ENCODE results near the gene CNN1. TPM values are rescaled to one million over a fixed set of nuclear protein-coding genes. Genes with fewer than 3 reads are reported as not detected.

Gene CNN1
- total RNA-seq, 1 experiment from 2014 or later = 0.98 TPM

DNA sequence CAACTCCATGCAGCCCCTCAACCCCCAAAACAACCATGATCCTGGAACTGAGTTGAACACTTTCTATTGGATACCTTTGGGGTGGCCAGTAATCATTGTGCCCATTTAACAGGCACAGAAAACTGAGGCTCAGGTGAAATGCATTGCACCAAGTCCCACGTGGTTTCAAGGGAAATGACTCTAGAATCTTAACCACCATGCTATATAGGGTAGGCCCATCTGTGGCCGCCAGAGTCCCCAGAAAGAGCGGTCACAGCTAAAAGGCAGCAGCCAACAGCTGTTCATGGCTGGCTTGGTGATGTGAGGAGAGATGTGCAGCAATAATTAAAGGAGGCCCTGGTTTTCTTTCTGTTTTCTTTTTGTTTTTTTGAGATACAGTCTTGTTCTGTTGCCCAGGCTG is 2.6 kb downstream of the CNN1 start:
- POLR2A ChIA-PET = no interaction called here
- CTCF ChIA-PET = interaction anchor here (0.5 kb wide), 1 partner anchor 107 kb away, joined by 6 read pairs; no protein-coding TSS in a partner anchor
- Histone ChIP-seq H3K9me3 (ENCODE audit: control insufficient read depth, insufficient read depth, low read depth, low read length) (no peaks in the 10 kb centered on the region), H3K36me3 (ENCODE audit: control insufficient read depth, insufficient read depth, low read length) (no peaks in the 10 kb centered on the region), H3K4me3 (ENCODE audit: low read depth in 2 of 2, low read length in 2 of 2) (no peak overlapping the region), H3K4me1 (ENCODE audit: control insufficient read depth, insufficient read depth, low read length) (no peaks in the 10 kb centered on the region; the same call in 1 of the 2 replicates), H3K27ac (ENCODE audit: low read length) (no peak overlapping the region), H3K27me3 (ENCODE audit: control insufficient read depth, insufficient read depth, low read length) (no peaks in the 10 kb centered on the region)
- intact Hi-C loops (cut with micrococcal nuclease; ENCODE audit: unreplicated experiment) = no loop called here
- DNase-seq (ENCODE audit: low read depth, low spot score) (no peak), ATAC-seq (no peak)
- in situ Hi-C loops (cut with HindIII; ENCODE audit: low pct_unique_long_range_greater_than_20kb, low sequenced_read_pairs) = no loop called here
- no peak for TF ChIP-seq POLR2AphosphoS5 (IDR thresholded peaks at IDR 0.05; ENCODE audit: low read depth, low read length)
- TF ChIP-seq SIN3A (IDR thresholded peaks at IDR 0.05; ENCODE audit: borderline replicate concordance, insufficient read depth, low read depth, low read length) = no peak
- TF ChIP-seq TCF7L2 (IDR thresholded peaks at IDR 0.05; ENCODE audit: low read depth, low read length) = no peak
- TF ChIP-seq, protein P1, sequence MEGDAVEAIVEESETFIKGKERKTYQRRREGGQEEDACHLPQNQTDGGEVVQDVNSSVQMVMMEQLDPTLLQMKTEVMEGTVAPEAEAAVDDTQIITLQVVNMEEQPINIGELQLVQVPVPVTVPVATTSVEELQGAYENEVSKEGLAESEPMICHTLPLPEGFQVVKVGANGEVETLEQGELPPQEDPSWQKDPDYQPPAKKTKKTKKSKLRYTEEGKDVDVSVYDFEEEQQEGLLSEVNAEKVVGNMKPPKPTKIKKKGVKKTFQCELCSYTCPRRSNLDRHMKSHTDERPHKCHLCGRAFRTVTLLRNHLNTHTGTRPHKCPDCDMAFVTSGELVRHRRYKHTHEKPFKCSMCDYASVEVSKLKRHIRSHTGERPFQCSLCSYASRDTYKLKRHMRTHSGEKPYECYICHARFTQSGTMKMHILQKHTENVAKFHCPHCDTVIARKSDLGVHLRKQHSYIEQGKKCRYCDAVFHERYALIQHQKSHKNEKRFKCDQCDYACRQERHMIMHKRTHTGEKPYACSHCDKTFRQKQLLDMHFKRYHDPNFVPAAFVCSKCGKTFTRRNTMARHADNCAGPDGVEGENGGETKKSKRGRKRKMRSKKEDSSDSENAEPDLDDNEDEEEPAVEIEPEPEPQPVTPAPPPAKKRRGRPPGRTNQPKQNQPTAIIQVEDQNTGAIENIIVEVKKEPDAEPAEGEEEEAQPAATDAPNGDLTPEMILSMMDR (IDR thresholded peaks at IDR 0.05) = no peak
- TF ChIP-seq, protein P2, sequence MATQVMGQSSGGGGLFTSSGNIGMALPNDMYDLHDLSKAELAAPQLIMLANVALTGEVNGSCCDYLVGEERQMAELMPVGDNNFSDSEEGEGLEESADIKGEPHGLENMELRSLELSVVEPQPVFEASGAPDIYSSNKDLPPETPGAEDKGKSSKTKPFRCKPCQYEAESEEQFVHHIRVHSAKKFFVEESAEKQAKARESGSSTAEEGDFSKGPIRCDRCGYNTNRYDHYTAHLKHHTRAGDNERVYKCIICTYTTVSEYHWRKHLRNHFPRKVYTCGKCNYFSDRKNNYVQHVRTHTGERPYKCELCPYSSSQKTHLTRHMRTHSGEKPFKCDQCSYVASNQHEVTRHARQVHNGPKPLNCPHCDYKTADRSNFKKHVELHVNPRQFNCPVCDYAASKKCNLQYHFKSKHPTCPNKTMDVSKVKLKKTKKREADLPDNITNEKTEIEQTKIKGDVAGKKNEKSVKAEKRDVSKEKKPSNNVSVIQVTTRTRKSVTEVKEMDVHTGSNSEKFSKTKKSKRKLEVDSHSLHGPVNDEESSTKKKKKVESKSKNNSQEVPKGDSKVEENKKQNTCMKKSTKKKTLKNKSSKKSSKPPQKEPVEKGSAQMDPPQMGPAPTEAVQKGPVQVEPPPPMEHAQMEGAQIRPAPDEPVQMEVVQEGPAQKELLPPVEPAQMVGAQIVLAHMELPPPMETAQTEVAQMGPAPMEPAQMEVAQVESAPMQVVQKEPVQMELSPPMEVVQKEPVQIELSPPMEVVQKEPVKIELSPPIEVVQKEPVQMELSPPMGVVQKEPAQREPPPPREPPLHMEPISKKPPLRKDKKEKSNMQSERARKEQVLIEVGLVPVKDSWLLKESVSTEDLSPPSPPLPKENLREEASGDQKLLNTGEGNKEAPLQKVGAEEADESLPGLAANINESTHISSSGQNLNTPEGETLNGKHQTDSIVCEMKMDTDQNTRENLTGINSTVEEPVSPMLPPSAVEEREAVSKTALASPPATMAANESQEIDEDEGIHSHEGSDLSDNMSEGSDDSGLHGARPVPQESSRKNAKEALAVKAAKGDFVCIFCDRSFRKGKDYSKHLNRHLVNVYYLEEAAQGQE (IDR thresholded peaks at IDR 0.05; ENCODE audit: insufficient read depth in 1 of 2, low read depth in 2 of 2, low read length in 1 of 2) = no peak
- BruUV-seq (replicated peaks) = no TSS peak

DNA sequence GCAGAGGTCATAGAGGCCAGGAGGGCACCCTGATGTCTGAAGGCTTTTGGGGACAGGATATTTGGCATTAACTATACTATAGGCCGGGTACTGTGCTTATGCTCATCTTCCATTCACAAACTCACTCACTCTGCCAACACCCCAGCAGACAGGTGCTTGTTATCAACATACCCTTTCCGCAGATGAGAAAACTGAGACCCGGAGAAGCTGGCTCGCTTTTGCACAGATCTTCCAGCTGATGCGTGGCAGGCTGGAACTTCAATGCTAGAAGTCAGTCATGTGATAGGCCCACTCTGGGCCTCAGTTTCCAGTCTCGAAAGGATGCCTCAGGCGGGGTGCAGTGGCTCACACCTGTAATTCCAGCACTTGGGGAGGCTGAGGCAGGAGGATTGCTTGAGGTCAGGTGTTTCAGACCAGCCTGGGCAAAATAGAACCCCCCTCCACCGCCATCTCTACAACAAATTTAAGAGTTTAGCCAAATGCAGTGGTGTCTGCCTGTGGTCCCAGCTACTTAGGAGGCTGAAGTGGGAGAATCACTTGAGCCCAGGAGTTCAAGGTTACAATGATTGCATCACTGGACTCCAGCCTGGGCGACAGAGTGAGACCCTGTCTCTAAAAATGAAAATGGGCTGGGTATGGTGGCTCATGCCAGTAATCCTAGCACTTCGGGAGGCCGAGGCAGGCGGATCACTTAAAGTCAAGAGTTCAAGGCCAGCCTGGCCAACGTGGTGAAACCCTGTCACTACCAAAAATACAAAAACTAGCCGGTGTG is 9.5 kb downstream of the CNN1 start:
- ChIA-PET POLR2A (no interaction called here), CTCF (no interaction called here)
- in situ Hi-C loops (cut with HindIII; ENCODE audit: low pct_unique_long_range_greater_than_20kb, low sequenced_read_pairs) (no loop called here), intact Hi-C loops (cut with micrococcal nuclease; ENCODE audit: unreplicated experiment) (no loop called here)
- Histone ChIP-seq H3K9me3 (ENCODE audit: control insufficient read depth, insufficient read depth, low read depth, low read length) (no peaks in the 10 kb centered on the region), H3K4me1 (ENCODE audit: control insufficient read depth, insufficient read depth, low read length) (no peaks in the 10 kb centered on the region), H3K27ac (ENCODE audit: low read length) (no peak overlapping the region), H3K27me3 (ENCODE audit: control insufficient read depth, insufficient read depth, low read length) (no peaks in the 10 kb centered on the region), H3K36me3 (ENCODE audit: control insufficient read depth, insufficient read depth, low read length) (no peaks in the 10 kb centered on the region), H3K4me3 (ENCODE audit: low read depth in 2 of 2, low read length in 2 of 2) (no peak overlapping the region)
- no peak for ATAC-seq
- BruUV-seq (replicated peaks) = no TSS peak
- DNase-seq (ENCODE audit: low read depth, low spot score) = no peak
- TF ChIP-seq, protein P2 (IDR thresholded peaks at IDR 0.05; ENCODE audit: insufficient read depth in 1 of 2, low read depth in 2 of 2, low read length in 1 of 2) = no peak
- TF ChIP-seq, protein P1 (IDR thresholded peaks at IDR 0.05) = no peak
- TF ChIP-seq POLR2AphosphoS5 (IDR thresholded peaks at IDR 0.05; ENCODE audit: low read depth, low read length) (no peak), SIN3A (IDR thresholded peaks at IDR 0.05; ENCODE audit: borderline replicate concordance, insufficient read depth, low read depth, low read length) (no peak), TCF7L2 (IDR thresholded peaks at IDR 0.05; ENCODE audit: low read depth, low read length) (no peak)

All from Panc1 (cell line).